GM19193 (cell line): ENCODE results near the gene FBXW11.

Experiments used
- POLR2A ChIP-seq: IDR thresholded peaks from 4 replicates; pipeline ENCODE4 v1.6.1; 2011; ENCODE audit not compliant: insufficient read depth, insufficient read length; ENCODE audit errors: extremely low read depth

The FBXW11 gene

GRCh38 chr5:171840711-171841522 lies 165.5 kb downstream of the FBXW11 start:
- TF ChIP-seq POLR2A, result no peak

- no peak for TF ChIP-seq POLR2A
Measured at GRCh38 chr5:171840066-171840465, 166.4 kb downstream of the FBXW11 start.

GRCh38 chr5:171839112-171839511 lies 167.3 kb downstream of the FBXW11 start:
- TF ChIP-seq POLR2A, result no peak

- no peak for TF ChIP-seq POLR2A
Measured at GRCh38 chr5:171838066-171838465, 168.4 kb downstream of the FBXW11 start.

GRCh38 chr5:171837522-171837921 lies 168.9 kb downstream of the FBXW11 start:
- no peak for TF ChIP-seq POLR2A

- TF ChIP-seq POLR2A, result no peak
Measured at GRCh38 chr5:171835066-171835465, 171.4 kb downstream of the FBXW11 start.

GRCh38 chr5:171834461-171834860 lies 172.0 kb downstream of the FBXW11 start:
- no peak for TF ChIP-seq POLR2A

- no peak for TF ChIP-seq POLR2A
Measured at GRCh38 chr5:171832775-171833174, 173.7 kb downstream of the FBXW11 start.

- no peak for TF ChIP-seq POLR2A
Measured at GRCh38 chr5:171830686-171831085, 175.8 kb downstream of the FBXW11 start.

GRCh38 chr5:171827162-171827561 lies 179.3 kb downstream of the FBXW11 start:
- no peak for TF ChIP-seq POLR2A

GRCh38 chr5:171826132-171826531 lies 180.3 kb downstream of the FBXW11 start:
- no peak for TF ChIP-seq POLR2A

GRCh38 chr5:171825051-171825450 lies 181.4 kb downstream of the FBXW11 start:
- no peak for TF ChIP-seq POLR2A

GRCh38 chr5:171823269-171823668 lies 183.2 kb downstream of the FBXW11 start:
- TF ChIP-seq POLR2A, result no peak

GRCh38 chr5:171821286-171821685 lies 185.2 kb downstream of the FBXW11 start:
- TF ChIP-seq POLR2A, result no peak

GRCh38 chr5:171820561-171820960 lies 185.9 kb downstream of the FBXW11 start:
- TF ChIP-seq POLR2A, result no peak

GRCh38 chr5:171816666-171817065 lies 189.8 kb downstream of the FBXW11 start:
- TF ChIP-seq POLR2A, result no peak
